Bronchial epithelial cell (primary cell): ENCODE results near the gene KRTAP10-5. TPM values are rescaled to one million over a fixed set of nuclear protein-coding genes. Genes with fewer than 3 reads are reported as not detected.

Experiments
- DNase-seq: peaks from one replicate; pipeline ENCODE4 v3.0.0-alpha.2; 2010; ENCODE audit warnings: low read depth
- FAIRE-seq: peaks from 2 replicates; lab custom pipeline; 2011; peaks lifted over from hg19 to GRCh38; lab: Jason Lieb, UNC
- H3K27me3 ChIP-seq: 2 replicates; pipeline ENCODE4 v1.5.1; 2011; ENCODE audit warnings: low read length; ENCODE audit not compliant: control insufficient read depth, insufficient read depth
- H3K36me3 ChIP-seq: 2 replicates; pipeline ENCODE4 v1.5.1; 2011; ENCODE audit warnings: low read length; ENCODE audit not compliant: control insufficient read depth, insufficient read depth
- H3K4me3 ChIP-seq: 2 replicates; pipeline ENCODE4 v1.5.1; 2011; ENCODE audit warnings: mild to moderate bottlenecking, low read depth, low read length, control low read depth
- total RNA-seq: library from RNA; depleted of rRNA; stranded (reverse); fragments of >200 nt; gene quantifications from 2 replicates; pipeline ENCODE4 v1.2.1, GENCODE V29; 2014
- TF ChIP-seq, protein P1 (sequence below): IDR thresholded peaks from 2 replicates; pipeline ENCODE4 v1.5.1; 2011; ENCODE audit warnings: mild to moderate bottlenecking, moderate library complexity, low read length, control low read depth, inconsistent platforms; ENCODE audit not compliant: insufficient read depth, severe bottlenecking

KRTAP10-5 gene
- total RNA-seq, 1 donor from 2014 or later, result not detected

GRCh38 chr21:44625756-44626155 is 45.4 kb upstream of the KRTAP10-5 start:
- no peak overlapping the region for H3K4me3 ChIP-seq
- DNase-seq (no peak), FAIRE-seq (no peak)
- no peaks in the 10 kb centered on the region for H3K27me3 ChIP-seq
- TF ChIP-seq, protein P1, sequence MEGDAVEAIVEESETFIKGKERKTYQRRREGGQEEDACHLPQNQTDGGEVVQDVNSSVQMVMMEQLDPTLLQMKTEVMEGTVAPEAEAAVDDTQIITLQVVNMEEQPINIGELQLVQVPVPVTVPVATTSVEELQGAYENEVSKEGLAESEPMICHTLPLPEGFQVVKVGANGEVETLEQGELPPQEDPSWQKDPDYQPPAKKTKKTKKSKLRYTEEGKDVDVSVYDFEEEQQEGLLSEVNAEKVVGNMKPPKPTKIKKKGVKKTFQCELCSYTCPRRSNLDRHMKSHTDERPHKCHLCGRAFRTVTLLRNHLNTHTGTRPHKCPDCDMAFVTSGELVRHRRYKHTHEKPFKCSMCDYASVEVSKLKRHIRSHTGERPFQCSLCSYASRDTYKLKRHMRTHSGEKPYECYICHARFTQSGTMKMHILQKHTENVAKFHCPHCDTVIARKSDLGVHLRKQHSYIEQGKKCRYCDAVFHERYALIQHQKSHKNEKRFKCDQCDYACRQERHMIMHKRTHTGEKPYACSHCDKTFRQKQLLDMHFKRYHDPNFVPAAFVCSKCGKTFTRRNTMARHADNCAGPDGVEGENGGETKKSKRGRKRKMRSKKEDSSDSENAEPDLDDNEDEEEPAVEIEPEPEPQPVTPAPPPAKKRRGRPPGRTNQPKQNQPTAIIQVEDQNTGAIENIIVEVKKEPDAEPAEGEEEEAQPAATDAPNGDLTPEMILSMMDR, result no peak
- H3K36me3 ChIP-seq, result no peaks in the 10 kb centered on the region

DNA sequence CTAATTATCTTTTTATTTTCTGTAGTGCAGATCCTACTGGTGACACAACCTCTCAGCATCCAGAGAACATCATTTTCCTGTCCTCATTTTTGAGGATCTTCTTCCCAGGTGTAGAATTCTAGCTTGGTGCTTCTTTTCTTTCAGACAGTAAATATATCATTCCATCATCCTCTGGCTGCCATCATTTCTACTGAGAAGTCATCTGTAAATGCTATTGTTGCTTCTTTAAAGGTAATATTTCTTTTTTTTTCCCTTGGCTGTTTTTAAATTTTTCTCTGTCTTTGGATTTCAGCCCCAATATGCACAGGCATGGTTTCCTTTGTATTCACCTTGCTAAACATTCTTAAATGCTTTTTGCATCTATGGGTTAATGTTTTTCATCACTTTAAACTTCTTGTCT is 43.2 kb upstream of the KRTAP10-5 start:
- no peak for FAIRE-seq
- TF ChIP-seq, protein P1, result no peak
- Histone ChIP-seq H3K27me3 (no peaks in the 10 kb centered on the region), H3K36me3 (no peaks in the 10 kb centered on the region), H3K4me3 (no peak overlapping the region)
- DNase-seq, result no peak

DNA sequence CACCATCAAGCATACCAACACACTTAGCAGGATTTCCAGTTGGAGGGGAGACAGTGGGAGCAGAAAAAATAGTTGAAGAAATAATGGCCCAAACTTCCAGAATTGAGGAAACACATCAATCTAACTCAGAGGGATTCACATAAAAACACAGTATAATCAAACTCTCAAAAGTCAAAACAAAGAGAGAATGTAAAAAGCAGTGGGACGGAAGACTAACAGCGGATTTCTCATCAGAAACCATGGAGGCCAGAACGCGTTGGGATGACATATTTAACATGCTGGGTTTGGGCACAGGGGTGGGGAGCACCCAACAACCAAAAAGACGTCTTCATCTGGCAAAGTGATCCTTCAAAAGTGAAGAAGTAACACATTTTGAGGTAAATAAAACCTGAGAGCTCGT is 39.5 kb upstream of the KRTAP10-5 start:
- H3K36me3 ChIP-seq, result no peaks in the 10 kb centered on the region
- FAIRE-seq, result no peak
- H3K27me3 ChIP-seq, result no peaks in the 10 kb centered on the region
- H3K4me3 ChIP-seq, result no peak overlapping the region
- TF ChIP-seq, protein P1, result no peak
- no peak for DNase-seq

DNA sequence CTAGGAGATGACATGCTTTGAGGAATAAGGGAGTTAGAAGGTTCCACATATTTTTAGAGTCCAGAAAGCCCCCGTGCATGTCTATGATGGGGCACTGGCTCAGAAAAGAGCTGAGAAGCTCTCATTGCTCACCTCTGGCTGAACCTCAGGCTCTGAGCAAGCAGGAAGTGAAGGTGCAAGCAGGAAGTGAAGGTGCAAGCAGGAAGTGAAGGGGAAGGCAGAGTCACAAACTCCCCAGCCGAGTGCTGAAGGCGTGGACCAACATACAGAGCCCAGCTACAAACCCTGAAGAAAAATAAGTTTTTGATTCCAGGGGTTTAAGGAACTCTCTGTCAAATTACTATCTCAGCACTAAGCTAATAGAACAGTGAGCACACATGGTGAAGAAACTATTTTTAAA is 38.5 kb upstream of the KRTAP10-5 start:
- DNase-seq (no peak), FAIRE-seq (no peak)
- H3K36me3 ChIP-seq, result no peaks in the 10 kb centered on the region
- no peaks in the 10 kb centered on the region for H3K27me3 ChIP-seq
- no peak overlapping the region for H3K4me3 ChIP-seq
- TF ChIP-seq, protein P1, result no peak

- FAIRE-seq, result no peak
These were observed 38.1 kb upstream of the KRTAP10-5 start for GRCh38 chr21:44618504-44618903.

More at GRCh38 chr21:44618504-44618903, 38.1 kb upstream of the KRTAP10-5 start:
- TF ChIP-seq, protein P1, result no peak
- Histone ChIP-seq H3K36me3 (no peaks in the 10 kb centered on the region), H3K4me3 (no peak overlapping the region), H3K27me3 (no peaks in the 10 kb centered on the region)
- no peak for DNase-seq
